GM19035 (cell line): ENCODE results near the gene COL20A1.
"Not testable (repeated sequence)": the region's sequence is repeated elsewhere in the genome, so short reads cannot be mapped to it uniquely, and the experiment has no call there.

ENCODE experiments used
- ATAC-seq: cut with Tn5 transposase; IDR thresholded peaks from one replicate; pipeline ENCODE4 v1.9.1; 2021; ENCODE audit not compliant: unreplicated experiment

COL20A1 gene

DNA sequence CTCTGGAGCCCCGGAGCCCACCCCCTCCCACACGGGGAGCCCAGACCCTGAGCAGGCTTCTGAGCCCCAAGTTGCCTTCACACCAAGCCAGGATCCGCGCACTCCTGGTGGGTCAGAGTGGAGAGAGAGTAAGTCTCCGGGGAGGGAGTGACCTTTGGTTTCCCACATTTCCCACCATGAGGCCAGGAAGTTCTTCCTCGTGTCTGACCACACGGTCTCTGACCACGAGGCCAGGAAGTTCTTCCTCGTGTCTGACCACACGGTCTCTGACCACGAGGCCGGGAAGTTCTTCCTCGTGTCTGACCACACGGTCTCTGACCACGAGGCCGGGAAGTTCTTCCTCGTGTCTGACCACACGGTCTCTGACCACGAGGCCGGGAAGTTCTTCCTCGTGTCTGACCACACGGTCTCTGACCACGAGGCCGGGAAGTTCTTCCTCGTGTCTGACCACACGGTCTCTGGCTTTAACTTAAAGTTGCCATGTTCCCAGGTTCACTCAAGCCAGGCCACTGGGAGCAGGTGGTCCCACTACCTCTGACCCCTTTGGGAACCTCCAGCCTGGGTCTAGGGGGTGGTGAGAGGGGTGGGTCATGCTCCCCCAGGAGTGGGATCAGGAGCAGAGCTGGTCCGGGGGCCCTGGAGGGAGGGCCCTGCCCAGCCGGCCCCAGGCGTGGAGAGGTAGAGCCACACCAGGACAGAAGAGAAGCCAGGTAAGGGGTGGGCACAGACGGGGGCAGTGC lies 13.1 kb downstream of the COL20A1 start:
- not testable (repeated sequence) for ATAC-seq

GRCh38 chr20:63306673-63307537 lies 13.9 kb downstream of the COL20A1 start:
- no peak for ATAC-seq

- no peak for ATAC-seq
These were observed 14.7 kb downstream of the COL20A1 start for GRCh38 chr20:63307538-63308217.

GRCh38 chr20:63308218-63308911 lies 15.4 kb downstream of the COL20A1 start:
- no peak for ATAC-seq

DNA sequence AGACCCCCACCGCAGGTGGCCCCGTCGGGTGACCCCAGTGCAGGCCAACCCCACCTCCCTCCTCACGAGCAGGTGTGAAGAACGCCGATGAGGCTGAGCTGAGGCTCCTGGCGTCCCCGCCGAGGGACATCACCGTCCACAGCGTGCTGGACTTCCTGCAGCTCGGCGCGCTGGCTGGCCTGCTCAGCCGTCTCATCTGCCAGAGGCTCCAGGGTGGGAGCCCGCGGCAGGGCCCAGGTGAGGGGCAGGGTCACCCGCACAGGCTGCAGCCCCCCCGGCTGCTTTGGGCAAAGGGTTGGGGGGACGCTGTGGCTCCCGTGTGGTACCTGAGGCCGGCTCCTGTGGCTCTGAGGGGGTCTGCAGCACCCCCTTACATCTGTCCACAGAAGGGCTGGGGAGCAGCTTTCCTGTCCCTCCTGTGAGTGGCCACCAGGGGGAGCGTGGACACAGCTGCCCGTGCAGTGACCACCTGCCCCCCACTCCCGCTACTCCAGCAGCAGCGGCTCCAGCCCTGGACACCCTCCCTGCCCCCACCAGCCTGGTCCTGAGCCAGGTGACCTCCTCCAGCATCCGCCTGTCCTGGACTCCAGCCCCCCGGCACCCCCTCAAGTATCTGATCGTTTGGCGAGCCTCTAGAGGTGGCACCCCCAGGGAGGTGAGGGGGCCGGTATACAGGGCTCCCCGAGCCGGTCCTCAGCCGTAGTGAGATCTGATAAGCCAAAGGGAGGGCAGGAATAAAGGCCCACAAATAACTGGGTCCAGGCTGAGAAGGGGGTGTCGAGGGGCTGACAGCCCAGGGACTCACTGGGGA lies 16.5 kb downstream of the COL20A1 start:
- no peak for ATAC-seq

DNA sequence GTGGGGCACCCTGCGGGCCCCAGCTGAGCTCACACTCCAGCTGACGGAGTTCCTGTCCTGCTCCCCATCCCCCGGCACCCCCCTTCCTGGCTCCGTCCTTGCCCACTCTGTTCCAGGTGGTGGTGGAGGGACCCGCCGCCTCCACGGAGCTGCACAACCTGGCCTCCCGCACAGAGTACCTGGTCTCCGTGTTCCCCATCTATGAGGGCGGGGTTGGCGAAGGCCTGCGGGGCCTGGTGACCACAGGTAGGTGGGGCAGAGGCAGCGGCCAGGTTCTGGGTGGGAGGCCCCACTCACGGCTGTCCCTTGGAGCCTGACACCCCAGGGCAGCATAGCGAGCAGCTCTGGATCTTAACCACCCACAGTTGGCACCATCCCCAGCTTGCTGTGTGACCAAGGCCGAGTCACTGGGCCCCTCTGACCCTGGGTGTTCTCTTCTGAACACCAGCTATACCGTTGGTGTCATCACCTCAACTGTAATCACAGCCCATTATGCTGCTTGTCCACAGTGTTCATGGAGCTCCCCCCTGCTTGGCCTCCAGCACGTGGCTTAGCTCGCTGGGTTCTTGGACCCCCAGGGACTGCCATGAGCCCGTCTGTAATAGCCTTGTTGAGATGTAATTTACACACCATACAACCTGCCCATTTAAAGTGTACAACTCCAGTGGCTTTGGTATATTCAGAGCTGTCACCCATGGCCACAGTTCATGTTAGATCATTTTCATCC lies 17.4 kb downstream of the COL20A1 start:
- ATAC-seq: no peak

DNA sequence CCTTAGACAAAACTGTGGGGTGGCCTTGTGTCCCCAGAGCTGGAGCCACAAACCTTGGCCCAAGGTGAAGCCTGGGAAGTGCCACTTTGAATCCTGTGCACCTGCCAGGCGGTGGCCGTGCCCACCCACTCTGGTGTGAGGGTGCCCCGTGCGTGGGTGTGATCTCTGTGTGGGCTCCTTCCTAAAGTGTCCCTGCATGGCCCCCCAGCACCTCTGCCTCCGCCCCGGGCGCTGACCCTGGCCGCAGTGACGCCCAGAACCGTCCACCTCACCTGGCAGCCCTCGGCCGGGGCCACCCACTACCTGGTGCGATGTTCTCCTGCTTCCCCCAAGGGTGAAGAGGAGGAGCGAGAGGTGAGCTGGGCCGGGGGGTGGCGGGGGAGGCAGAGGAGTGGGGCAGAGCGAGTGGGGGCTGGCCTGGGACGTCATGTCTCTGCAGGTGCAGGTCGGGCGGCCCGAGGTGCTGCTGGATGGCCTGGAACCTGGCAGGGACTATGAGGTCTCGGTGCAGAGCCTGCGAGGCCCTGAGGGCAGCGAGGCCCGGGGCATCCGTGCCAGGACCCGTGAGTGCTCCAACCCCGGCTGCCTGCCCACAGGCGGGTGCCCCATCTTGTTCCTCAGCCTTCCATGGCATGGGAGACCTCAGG lies 18.3 kb downstream of the COL20A1 start:
- no peak for ATAC-seq

DNA sequence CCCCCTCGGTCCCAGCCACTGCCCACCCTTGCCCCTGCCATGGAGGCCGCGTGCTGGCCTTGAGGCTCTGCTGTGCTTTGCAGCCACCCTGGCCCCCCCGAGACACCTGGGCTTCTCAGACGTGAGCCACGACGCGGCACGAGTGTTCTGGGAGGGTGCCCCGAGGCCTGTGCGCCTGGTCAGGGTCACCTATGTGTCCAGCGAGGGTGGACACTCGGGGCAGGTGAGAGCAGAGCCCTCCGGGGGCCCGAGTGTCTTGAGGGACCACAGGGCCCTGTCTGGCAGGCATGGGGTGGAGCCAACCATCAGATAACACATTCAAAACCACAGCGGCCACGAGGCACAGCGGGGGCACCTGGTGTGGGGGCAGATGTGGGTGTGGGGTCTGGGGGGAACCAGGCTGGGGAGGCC lies 18.9 kb downstream of the COL20A1 start:
- no peak for ATAC-seq

GRCh38 chr20:63312273-63312672 lies 19.3 kb downstream of the COL20A1 start:
- no peak for ATAC-seq

GRCh38 chr20:63312690-63313348 lies 19.8 kb downstream of the COL20A1 start:
- ATAC-seq: no peak

DNA sequence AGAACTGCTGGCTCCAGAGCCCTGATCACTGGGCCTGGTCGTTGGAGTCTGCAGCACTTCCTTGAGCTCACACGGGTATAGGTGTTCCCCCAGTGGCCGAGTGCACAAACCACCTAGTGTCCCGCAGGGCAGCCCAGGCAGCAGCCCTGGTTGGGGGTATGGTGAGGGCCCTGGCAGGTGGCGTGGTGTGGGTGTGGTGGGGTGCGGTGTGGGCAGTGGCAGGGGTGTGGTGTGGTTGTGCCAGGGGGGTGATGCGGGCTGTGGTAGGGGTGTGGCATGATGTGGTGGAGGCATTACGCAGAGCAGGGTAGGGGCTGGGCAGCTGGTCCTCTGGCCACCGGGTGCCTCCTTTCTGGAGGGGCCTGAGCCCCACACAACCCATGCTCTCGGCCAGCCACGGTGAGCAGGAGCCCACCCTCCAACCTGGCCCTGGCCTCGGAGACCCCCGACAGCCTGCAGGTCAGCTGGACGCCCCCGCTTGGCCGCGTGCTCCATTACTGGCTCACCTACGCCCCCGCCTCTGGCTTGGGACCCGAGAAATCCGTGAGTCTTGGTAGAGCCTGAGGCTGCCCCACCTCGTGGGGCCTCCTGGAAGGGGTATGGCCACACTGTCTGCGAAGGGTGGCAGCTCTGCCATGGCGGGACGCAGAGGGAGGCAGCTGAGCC lies 20.5 kb downstream of the COL20A1 start:
- ATAC-seq: no peak

DNA sequence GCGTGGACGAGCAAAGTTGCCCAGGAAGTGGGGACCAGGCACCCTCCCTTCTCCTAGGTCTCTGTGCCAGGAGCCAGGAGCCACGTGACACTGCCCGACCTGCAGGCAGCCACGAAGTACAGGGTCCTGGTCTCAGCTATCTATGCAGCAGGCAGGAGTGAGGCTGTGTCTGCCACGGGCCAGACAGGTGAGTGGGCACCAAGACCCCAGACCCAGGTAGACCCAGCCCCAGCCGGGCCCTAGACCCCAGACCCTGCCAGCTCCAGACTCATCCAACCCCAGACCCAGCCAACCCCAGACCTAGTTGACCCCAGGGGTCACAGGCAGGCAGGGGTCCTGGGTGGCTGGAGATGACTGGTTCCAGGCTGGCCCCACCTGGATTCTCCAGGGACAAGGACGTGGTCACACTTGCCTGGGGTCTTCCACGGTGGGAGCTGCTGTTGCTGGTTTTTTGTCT lies 21.1 kb downstream of the COL20A1 start:
- ATAC-seq: no peak

DNA sequence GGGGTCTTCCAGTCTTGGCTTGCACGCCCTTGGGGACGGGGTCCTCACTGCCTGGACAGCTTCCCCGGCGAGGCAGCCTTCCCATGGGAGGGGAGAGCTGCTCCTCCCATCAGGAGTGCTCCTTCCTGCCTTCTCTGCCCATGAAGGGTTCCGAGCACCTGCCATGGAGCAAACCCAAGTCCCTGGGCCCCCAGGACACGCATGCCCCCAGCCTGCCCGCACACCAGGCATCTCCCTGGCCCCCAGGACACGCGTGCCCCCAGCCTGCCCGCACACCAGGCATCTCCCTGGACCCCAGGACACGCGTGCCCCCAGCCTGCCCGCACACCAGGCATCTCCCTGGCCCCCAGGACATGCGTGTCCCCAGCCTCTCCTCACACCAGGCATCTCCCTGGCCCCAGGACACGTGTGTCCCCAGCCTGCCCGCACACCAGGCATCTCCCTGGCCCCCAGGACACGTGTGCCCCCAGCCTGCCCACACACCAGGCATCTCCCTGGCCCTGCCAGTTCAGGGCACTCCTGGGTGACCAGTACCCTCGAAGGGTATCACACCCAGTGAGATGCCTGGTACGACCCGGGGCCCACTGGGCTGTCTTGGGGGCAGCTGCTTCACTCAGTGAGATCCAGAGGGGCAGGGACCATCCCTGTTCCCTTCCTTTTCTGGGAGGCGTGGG lies 21.7 kb downstream of the COL20A1 start:
- ATAC-seq: no peak

DNA sequence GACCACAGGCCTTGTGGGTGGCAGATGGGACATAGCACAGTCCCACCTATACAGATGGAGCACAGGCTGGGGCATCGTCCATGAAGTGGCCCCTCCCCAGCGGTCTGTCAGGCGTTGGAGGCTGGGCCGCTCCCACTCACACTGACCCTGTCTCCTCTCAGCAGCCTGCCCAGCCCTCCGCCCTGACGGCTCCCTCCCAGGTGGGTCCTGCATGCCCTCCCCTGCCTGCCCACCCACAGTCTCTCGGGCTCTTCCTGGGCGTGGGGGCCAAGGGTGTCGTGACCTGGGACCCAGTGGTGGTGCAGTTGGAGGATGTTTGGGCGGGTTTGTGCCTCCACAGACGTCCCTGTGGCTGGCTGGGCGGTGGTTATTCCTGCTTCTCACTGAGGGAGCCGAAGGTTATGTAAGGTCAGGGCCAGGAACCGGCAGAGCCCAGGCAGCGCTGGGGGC lies 22.3 kb downstream of the COL20A1 start:
- ATAC-seq: no peak

GRCh38 chr20:63315731-63316491 lies 22.9 kb downstream of the COL20A1 start:
- no peak for ATAC-seq

DNA sequence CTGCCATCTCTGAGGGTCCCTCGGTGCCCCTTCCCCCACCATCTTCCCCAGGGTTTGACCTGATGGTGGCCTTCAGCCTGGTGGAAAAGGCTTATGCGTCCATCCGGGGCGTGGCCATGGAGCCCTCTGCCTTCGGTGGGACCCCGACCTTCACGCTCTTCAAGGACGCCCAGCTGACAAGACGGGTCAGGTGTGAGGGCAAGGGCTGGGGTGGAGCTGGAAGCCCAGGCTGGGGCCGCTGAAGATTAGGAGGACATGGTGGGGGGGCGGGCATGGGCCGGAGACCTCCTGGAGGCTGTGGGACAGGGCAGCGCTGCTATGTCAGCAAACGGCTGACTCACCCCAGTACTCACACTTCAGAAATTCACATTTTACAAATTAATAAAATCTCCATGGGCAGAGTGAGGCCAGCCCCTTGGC lies 23.5 kb downstream of the COL20A1 start:
- ATAC-seq: no peak

- no peak for ATAC-seq
These were observed 24.1 kb downstream of the COL20A1 start for GRCh38 chr20:63317061-63317460.
